Heart left ventricle (tissue), 16 donors: ENCODE measurements around the gene DNAJB4. TPM values are rescaled to one million over a fixed set of nuclear protein-coding genes. Genes with fewer than 3 reads are reported as not detected.

Experiments
- ATAC-seq, 4 donors: fragments of 200-7000 bp; cut with Tn5 transposase; one replicate each; pipeline ENCODE4 v1.9.1; 2020 to 2022; ENCODE audit warnings: moderate library complexity in 4 of 4, mild to moderate bottlenecking in 3 of 4, moderate number of reproducible peaks in 1 of 4
- DNase-seq, 5 donors: peaks; one replicate each; pipeline ENCODE4 v3.0.0-alpha.2; 2020
- H3K27ac ChIP-seq, 12 donors: fragments of 200-600 bp; sonication (generic) in 4 of 12; one replicate each; pipeline versions ENCODE4 v1.5.0 to v1.8.0; 2016 to 2022; ENCODE audit warnings: mild to moderate bottlenecking in 2 of 12
- H3K27me3 ChIP-seq, 9 donors: fragments of 200-600 bp; sonication (generic) in 2 of 9; one replicate each; pipeline versions ENCODE4 v1.5.1 to v1.8.0; 2016 to 2022; ENCODE audit warnings: mild to moderate bottlenecking in 3 of 9
- H3K36me3 ChIP-seq, 9 donors: fragments of 200-600 bp; sonication (generic) in 2 of 9; one replicate each; pipeline versions ENCODE4 v1.5.0 to v1.8.0; 2018 to 2022; ENCODE audit warnings: mild to moderate bottlenecking in 2 of 9
- H3K4me1 ChIP-seq, 12 donors: fragments of 200-600 bp; sonication (generic) in 4 of 12; one replicate each; pipeline versions ENCODE4 v1.5.0 to v1.8.0; 2016 to 2022; ENCODE audit warnings: mild to moderate bottlenecking in 3 of 12
- H3K4me3 ChIP-seq, 12 donors: fragments of 200-600 bp; sonication (generic) in 4 of 12; one replicate each; pipeline versions ENCODE4 v1.5.0 to v1.8.0; 2017 to 2022; ENCODE audit warnings: mild to moderate bottlenecking in 9 of 12, moderate library complexity in 4 of 12
- H3K9me3 ChIP-seq, 12 donors: fragments of 200-600 bp; sonication (generic) in 4 of 12; one replicate each; pipeline versions ENCODE4 v1.5.0 to v1.8.0; 2016 to 2022; ENCODE audit warnings: mild to moderate bottlenecking in 1 of 12
- CTCF ChIP-seq, 12 donors: fragments of 200-600 bp; sonication (generic) in 4 of 12; IDR thresholded peaks; one replicate each; pipeline versions ENCODE4 v1.5.0 to v1.8.0; 2018 to 2022; ENCODE audit warnings: antibody characterized with exemption in 12 of 12, mild to moderate bottlenecking in 5 of 12
- POLR2A ChIP-seq, 2 donors: fragments of 450-650 bp; IDR thresholded peaks; one replicate each; pipeline ENCODE4 v1.6.1; 2017; ENCODE audit warnings: antibody characterized with exemption in 2 of 2, mild to moderate bottlenecking in 2 of 2, moderate library complexity in 2 of 2
- whole genome bisulfite sequencing, 4 donors: extraction: QIAGEN DNeasy Blood & Tissue Kit in 2 of 4; methylation state at CpG; one replicate each; pipeline versions ENCODE4 v1.1.5 to v1.1.7; 2013 to 2018; 5-methylcytosine and 5-hydroxymethylcytosine counted together
- intact Hi-C, 10 donors: fragments of 100-400 bp; cut with DNase I; formaldehyde crosslinking; loops; one replicate each; pipeline versions ENCODE4 v1.11.1 to v1.14.2; 2022
- long read RNA-seq, 3 donors: library from polyadenylated mRNA; unstranded; transcript quantifications; one replicate each; pipeline ENCODE4 v2.0.0, GENCODE V29; 2020 to 2021
- polyA plus RNA-seq, 2 donors: library from polyadenylated mRNA; stranded (reverse); fragments of 200-250 nt; gene quantifications; one replicate each; pipeline ENCODE4 v1.2.3, GENCODE V29; 2013
- total RNA-seq, 9 donors: library from RNA; depleted of rRNA in 2 of 9; stranded (reverse); fragments of >200 nt in 2 of 9; fragmentation: NEBNext Ultra II Directional in 3 of 9; extraction: Animal tissue kit (Norgen Biotek cat#: 25700) in 3 of 9; gene quantifications; one replicate each; pipeline versions ENCODE4 v1.1.0 to v1.2.4, GENCODE V29; 2016 to 2023
- donor health status: ischemic (EF 13 %, LVEDD 7.1; RV severe dilation, severe dysfunction).
- donor health status: healthy with polysubstance abuse.
- donor health status: DM: no; HTN: yes; CAD: no.
- donor health status: DM: no; HTN: no; CAD: no.
- donor health status: ischemic (EF 25% LVEDD 6.9; RV normal size, moderate dysfunction).
- donor health status: ischemic (EF 25% LVEDD 5.7; RV mildly dilated, moderate dysfunction).
- donor health status: healthy.
- donor health status: DM: yes; HTN: yes; CAD: no.
- donor health status: ischemic (EF 35%, LVEDD 5.7; RV mildly dilated, moderate dysfunction).
- donor health status: nonischemic (EF 11% LVEDD 7.7; RV severe dilation, severe dysfunction).
- donor health status: DM: yes; HTN: yes; CAD: no.
- donor health status: PGD.
- donor health status: ischemic (EF 29% LVEDD 5.4; RV normal size, mild dysfunction).
- donor health status: nonischemic (EF 23%, LVEDD 6.1; RV moderate dilation, normal function).

DNAJB4 gene
- 100 to 1,000 TPM in 4 of 9 donors, 10 to 100 TPM in 5; 56.7 to 190 (median 95.9) TPM for total RNA-seq
- polyA plus RNA-seq, result 100 to 1,000 TPM in 1 of 2 donors, 10 to 100 TPM in 1; 35.2 to 162 TPM
- long read RNA-seq, donor 1, transcript DNAJB4-201 (3 exons, 2,988 nt), result minor isoform, 39 of 102 reads
- long read RNA-seq, donor 1, transcript DNAJB4-206 (3 exons, 949 nt), result major isoform, 54 of 102 reads
- long read RNA-seq, donor 1, partial matches to known transcripts, result 1 of 102 reads
- long read RNA-seq, donor 1, other reads (novel, unspliced or antisense), result 8 of 102 reads
- long read RNA-seq, donor 2, transcript DNAJB4-201 (3 exons, 2,988 nt), result minor isoform, 114 of 331 reads
- long read RNA-seq, donor 2, transcript DNAJB4-206 (3 exons, 949 nt), result major isoform, 176 of 331 reads
- long read RNA-seq, donor 2, partial matches to known transcripts, result 9 of 331 reads
- long read RNA-seq, donor 2, other reads (novel, unspliced or antisense), result 31 of 331 reads
- long read RNA-seq, donor 3, transcript DNAJB4-206 (3 exons, 949 nt), result minor isoform, 44 of 192 reads
- long read RNA-seq, donor 3, transcript DNAJB4-201 (3 exons, 2,988 nt), result major isoform, 136 of 192 reads
- long read RNA-seq, donor 3, partial matches to known transcripts, result 3 of 192 reads
- long read RNA-seq, donor 3, other reads (novel, unspliced or antisense), result 9 of 192 reads

GRCh38 chr1:78004719-78005447 is at the start of gene DNAJB4:
TSS of gene DNAJB4 (plus strand) at chr1:78004939. CDS start at chr1:78005111, 172 bp downstream.
- DNase-seq (peak in 4 of 5 donors; percentile 51 to 86 (median 81)), ATAC-seq (peak; percentile 99 to 100 (median 99))
- peak within 1 kb of the TSS; percentile 89 to 96 (median 92) for H3K27ac ChIP-seq
- no peaks in the 10 kb centered on the region for H3K27me3 ChIP-seq
- H3K4me3 ChIP-seq, result peak within 1 kb of the TSS; percentile 33 to 73 (median 64)
- H3K4me1 ChIP-seq, result peaks cover 0 to 52% (median 19%) of the 10 kb centered on the region in 12 donors
- H3K36me3 ChIP-seq, result no peaks in the 10 kb centered on the region
- intact Hi-C loops, result loop anchor here in 9 of 10 donors (1.0 to 10.0 kb wide), 5 partner anchors 26 to 110 kb away; partner anchors contain the start of genes FUBP1 (in 8 of the 9) and GIPC2 (in 3 of the 9)
- TF ChIP-seq CTCF (IDR thresholded peaks at IDR 0.05), result no peak
- TF ChIP-seq POLR2A (IDR thresholded peaks at IDR 0.05), result peak; percentile 98 to 99
- 0 to 1% (median 0%) methylated on average over 12 of the region's 12 CpGs for WGBS, 4 donors
- no peaks in the 10 kb centered on the region for H3K9me3 ChIP-seq

- no peak overlapping the region for H3K4me3 ChIP-seq
- intact Hi-C loops, result no loop called here
- ATAC-seq (no peak), DNase-seq (no peak)
- H3K36me3 ChIP-seq, result peaks cover 0 to 100% (median 100%) of the 10 kb centered on the region in 9 donors
- H3K27me3 ChIP-seq, result no peaks in the 10 kb centered on the region
- no peak overlapping the region for H3K27ac ChIP-seq
- TF ChIP-seq CTCF (IDR thresholded peaks at IDR 0.05) (no peak), POLR2A (IDR thresholded peaks at IDR 0.05) (no peak)
- H3K4me1 ChIP-seq, result peaks cover 0 to 11% (median 0%) of the 10 kb centered on the region in 12 donors
- H3K9me3 ChIP-seq, result no peaks in the 10 kb centered on the region
- 84 to 93% (median 92%) methylated on average over 3 of the region's 3 CpGs for WGBS, 4 donors
Measured at GRCh38 chr1:77955709-77956108, 49.0 kb upstream of the DNAJB4 start.

GRCh38 chr1:77956464-77956863 is 48.3 kb upstream of the DNAJB4 start:
- Histone ChIP-seq H3K36me3 (peaks cover 0 to 100% (median 100%) of the 10 kb centered on the region in 9 donors), H3K27ac (no peak overlapping the region), H3K27me3 (no peaks in the 10 kb centered on the region), H3K4me1 (peaks cover 0 to 3% (median 0%) of the 10 kb centered on the region in 12 donors), H3K4me3 (no peak overlapping the region), H3K9me3 (no peaks in the 10 kb centered on the region)
- no peak for DNase-seq
- 76 to 82% (median 79%) methylated on average over 3 of the region's 3 CpGs for WGBS, 4 donors
- ATAC-seq, result no peak
- intact Hi-C loops, result no loop called here
- no peak for TF ChIP-seq CTCF (IDR thresholded peaks at IDR 0.05)
- TF ChIP-seq POLR2A (IDR thresholded peaks at IDR 0.05), result no peak
